22Rv1 (cell line): ENCODE results near the gene HYDIN.

Source experiments
- H3K27ac ChIP-seq: fragments of 450-650 bp; 2 replicates; pipeline ENCODE4 v1.5.1; 2017
- ZFX ChIP-seq: fragments of 450-650 bp; IDR thresholded peaks from 2 replicates; pipeline ENCODE4 v1.6.1; 2017; ENCODE audit warnings: antibody characterized with exemption, borderline replicate concordance
- TF ChIP-seq, protein P1 (sequence below): fragments of 450-650 bp; IDR thresholded peaks from 2 replicates; pipeline ENCODE4 v1.5.1; 2017; ENCODE audit warnings: mild to moderate bottlenecking

HYDIN gene

DNA sequence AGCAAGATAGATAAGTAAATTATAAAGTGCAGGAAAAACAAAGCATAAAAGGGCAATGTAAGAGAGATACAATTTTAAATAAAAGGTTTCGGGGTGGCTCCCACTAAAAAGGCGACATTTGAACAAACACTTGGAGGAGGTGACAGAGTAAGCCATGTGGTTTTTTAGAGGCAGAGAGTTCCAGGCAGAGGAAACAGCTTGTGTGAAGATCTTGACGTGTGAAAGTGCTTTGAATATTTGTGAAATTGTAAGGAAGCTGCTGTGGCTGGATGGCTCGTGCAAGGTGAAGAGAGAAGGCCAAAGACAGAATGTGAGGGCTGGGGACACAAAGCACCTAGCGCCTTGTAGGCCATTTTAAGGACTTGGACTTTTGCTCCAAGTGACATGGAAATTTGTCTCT lies 28.6 kb upstream of the HYDIN start:
- TF ChIP-seq, protein P1, sequence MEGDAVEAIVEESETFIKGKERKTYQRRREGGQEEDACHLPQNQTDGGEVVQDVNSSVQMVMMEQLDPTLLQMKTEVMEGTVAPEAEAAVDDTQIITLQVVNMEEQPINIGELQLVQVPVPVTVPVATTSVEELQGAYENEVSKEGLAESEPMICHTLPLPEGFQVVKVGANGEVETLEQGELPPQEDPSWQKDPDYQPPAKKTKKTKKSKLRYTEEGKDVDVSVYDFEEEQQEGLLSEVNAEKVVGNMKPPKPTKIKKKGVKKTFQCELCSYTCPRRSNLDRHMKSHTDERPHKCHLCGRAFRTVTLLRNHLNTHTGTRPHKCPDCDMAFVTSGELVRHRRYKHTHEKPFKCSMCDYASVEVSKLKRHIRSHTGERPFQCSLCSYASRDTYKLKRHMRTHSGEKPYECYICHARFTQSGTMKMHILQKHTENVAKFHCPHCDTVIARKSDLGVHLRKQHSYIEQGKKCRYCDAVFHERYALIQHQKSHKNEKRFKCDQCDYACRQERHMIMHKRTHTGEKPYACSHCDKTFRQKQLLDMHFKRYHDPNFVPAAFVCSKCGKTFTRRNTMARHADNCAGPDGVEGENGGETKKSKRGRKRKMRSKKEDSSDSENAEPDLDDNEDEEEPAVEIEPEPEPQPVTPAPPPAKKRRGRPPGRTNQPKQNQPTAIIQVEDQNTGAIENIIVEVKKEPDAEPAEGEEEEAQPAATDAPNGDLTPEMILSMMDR: no peak
- TF ChIP-seq ZFX: no peak
- no peak overlapping the region for H3K27ac ChIP-seq

DNA sequence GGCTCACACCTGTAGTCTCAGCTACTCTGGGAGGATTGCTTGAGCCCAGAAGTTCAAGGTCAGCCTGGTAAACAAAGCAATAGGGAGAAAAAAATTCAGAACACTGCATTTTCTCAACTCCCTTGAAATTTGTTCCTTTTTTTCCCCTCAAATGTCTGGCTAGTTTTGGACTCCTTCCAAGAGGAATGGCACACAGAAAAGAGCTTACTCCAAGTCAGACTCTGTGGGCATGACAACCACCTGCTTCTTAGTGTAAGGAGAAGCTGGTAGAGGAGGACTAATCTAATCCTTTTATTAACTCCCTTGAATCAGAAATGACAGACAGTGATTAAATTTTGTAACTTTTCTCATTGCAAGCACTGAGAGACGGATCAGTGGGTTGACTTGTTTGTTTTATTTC lies 27.9 kb upstream of the HYDIN start:
- no peak overlapping the region for H3K27ac ChIP-seq
- no peak for TF ChIP-seq ZFX
- TF ChIP-seq, protein P1: no peak

DNA sequence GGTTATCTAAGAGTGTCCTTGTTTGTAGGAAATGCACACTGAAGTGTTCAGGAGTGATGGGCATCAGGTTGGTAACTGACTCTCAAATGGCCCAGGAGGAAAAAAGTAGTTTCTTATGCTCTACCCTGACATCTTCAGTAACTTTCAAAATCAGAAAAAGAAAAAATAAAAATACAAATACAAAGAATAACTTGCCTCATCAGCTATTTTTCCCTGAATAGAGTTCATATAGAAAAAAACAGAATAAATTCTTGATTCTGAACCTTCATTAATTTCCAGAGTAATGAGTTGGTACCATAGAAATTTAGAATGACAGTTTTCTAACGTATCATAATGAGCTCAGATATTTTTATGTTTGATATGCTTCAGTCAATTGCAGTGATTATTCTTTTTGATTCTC lies 27.2 kb upstream of the HYDIN start:
- no peak overlapping the region for H3K27ac ChIP-seq
- TF ChIP-seq, protein P1: no peak
- TF ChIP-seq ZFX: no peak

DNA sequence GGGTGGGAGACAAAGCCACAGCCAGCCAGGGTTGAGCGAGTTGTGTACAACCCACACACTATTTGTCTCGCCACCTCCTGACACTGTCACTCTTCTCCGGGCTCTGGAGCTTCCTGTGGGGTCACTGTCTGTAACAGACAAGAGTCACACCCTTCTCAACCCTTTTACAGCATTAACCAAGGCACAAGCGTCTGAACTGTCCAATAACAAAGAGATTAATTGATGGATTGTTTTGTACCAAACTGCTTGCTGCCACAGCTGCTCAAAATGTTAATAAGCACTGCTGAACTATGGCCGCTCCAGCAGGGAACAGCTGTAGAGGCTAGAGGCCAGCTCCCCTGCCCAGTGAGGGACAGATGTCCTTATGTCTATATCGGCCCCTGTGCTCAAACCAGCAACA lies 25.2 kb upstream of the HYDIN start:
- TF ChIP-seq, protein P1: no peak
- TF ChIP-seq ZFX: no peak
- H3K27ac ChIP-seq: no peak overlapping the region

DNA sequence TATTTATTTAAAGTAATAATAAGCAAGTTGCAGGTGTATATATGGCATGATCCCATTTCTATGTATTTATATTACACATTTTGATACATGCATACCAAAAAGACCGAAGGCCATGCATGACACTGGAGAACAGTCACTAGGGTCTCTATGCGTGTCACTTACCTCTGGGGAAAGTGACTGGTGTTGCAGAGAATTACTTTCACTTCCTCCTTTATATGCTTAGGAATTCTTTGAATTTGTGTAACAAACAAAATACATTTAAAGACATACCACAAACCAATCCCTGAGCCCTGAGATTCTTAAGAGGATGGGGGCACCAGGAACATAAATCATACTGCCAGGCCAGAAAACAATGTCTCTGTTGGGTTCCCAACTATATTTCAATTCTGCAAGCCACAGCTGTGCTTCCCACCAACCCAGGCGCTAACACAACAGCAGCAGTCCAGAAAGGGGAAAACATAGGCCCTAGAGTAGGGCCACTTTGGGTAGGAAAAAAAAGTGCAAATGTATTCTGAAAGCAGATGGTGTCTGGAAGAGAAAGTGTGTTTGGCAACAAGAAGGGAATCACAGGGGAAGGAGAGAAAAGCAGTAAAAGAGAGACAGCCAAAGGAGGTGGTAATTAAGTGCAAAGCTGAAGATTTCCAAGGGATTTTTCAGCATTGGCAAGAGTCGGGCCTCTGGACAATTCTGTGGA lies 24.5 kb upstream of the HYDIN start:
- no peak overlapping the region for H3K27ac ChIP-seq
- TF ChIP-seq ZFX: no peak
- TF ChIP-seq, protein P1: no peak

DNA sequence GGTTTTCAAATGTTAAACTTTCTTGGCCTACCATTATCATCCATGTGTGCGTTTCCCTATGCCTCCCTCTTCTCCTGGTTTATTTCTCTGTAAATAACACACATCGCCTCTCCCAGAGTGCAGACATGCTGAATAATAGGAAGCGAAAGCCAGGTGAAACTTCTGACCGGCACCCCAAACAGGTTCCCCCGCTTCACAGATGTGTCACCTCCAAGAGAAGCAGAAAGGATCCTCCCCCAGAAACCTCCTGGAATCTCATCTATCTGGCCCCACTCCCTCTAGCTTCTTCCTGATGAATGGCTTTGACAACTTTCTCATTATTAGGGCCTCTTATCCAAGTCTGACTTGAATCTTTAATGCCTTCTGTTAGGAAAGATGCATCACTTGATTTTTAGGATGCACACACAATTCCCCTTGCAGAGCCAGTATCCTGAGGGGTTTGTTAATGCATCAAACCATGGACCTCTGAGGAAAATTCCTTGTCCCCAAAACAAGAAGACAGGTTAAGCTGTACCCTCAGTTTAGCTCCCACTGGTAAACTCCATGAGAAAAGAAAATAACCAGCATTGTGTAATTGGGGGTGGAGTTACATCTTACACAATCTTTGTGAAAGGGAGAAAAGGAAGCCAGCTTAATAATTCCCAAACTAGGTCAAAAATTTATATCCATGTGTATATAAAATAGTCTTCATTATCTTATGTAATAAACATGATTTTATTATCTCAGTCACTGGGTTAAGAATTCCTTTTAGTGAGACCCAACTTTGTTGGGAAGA lies 20.1 kb upstream of the HYDIN start:
- TF ChIP-seq ZFX: no peak
- TF ChIP-seq, protein P1: no peak
- H3K27ac ChIP-seq: no peak overlapping the region

DNA sequence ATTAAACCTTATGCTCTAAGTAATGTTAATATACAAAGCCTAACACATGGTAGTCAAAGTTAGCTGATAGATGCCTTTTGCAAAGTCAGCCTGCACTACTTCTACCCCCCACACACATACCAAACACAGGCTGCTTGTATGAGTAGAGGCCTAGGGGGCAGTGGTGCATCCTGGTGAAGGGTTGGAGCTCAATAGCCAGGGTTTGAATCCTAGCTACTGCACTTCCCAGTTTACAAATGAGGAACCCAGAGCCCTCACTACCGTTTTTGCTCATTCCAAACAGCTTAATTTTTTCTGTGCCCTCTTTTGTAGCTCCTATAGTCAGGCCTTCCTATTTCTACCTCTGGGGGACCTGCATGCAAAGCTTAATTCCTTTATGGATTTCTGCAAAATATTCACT lies 18.9 kb upstream of the HYDIN start:
- H3K27ac ChIP-seq: no peak overlapping the region
- TF ChIP-seq, protein P1: no peak
- TF ChIP-seq ZFX: no peak
